Measurements from ENCODE around the gene ALDH4A1. TPM values are rescaled to one million over a fixed set of nuclear protein-coding genes. Genes with fewer than 3 reads are reported as not detected.

The ALDH4A1 gene
- 10 to 100 TPM in 1 of 2 donors, 1 to 10 TPM in 1; 9.6 to 24.2 TPM for total RNA-seq

- peak; percentile 95 for ATAC-seq (ENCODE audit: insufficient number of reproducible peaks, low FRiP score, low read depth)
- Histone ChIP-seq H3K4me1 (ENCODE audit: control insufficient read depth in 1 of 2, low read depth in 2 of 2) (peaks cover 14 to 24% of the 10 kb centered on the region in 2 donors), H3K4me3 (peak within 1 kb of the TSS; percentile 77), H3K27ac (peak within 1 kb of the TSS; percentile 79 to 96), H3K9me3 (no peaks in the 10 kb centered on the region), H3K27me3 (replicated peaks; ENCODE audit: insufficient read depth) (no peaks in the 10 kb centered on the region), H3K36me3 (no peaks in the 10 kb centered on the region)
- no peak for TF ChIP-seq CTCF (IDR thresholded peaks at IDR 0.05)
- DNase-seq (ENCODE audit: low spot score), result peak; percentile 93
Observed at GRCh38 chr1:18902523-18903290, at the start of gene ALDH4A1. Gene ALDH4A1, minus strand, starts transcription at chr1:18902555. Its CDS starts 32 bp downstream, at chr1:18902523.

- Histone ChIP-seq H3K4me1 (ENCODE audit: control insufficient read depth in 1 of 2, low read depth in 2 of 2) (peaks cover 52 to 82% of the 10 kb centered on the region in 2 donors), H3K27ac (peak overlapping the region; percentile 88 to 97), H3K4me3 (peak overlapping the region; percentile 70), H3K36me3 (no peaks in the 10 kb centered on the region), H3K27me3 (replicated peaks; ENCODE audit: insufficient read depth) (no peaks in the 10 kb centered on the region), H3K9me3 (no peaks in the 10 kb centered on the region)
- ATAC-seq (ENCODE audit: insufficient number of reproducible peaks, low FRiP score, low read depth) (no peak), DNase-seq (ENCODE audit: low spot score) (no peak)
- TF ChIP-seq CTCF (IDR thresholded peaks at IDR 0.05), result no peak
Observed at GRCh38 chr1:18951818-18952391, 49.5 kb upstream of the ALDH4A1 start.

- ATAC-seq (ENCODE audit: insufficient number of reproducible peaks, low FRiP score, low read depth) (no peak), DNase-seq (ENCODE audit: low spot score) (no peak)
- no peaks in the 10 kb centered on the region for H3K27me3 ChIP-seq (replicated peaks; ENCODE audit: insufficient read depth)
- H3K4me3 ChIP-seq, result peak overlapping the region; percentile 70
- no peak for TF ChIP-seq CTCF (IDR thresholded peaks at IDR 0.05)
- no peaks in the 10 kb centered on the region for H3K9me3 ChIP-seq
- H3K27ac ChIP-seq, result peak overlapping the region; percentile 88 to 97
- no peaks in the 10 kb centered on the region for H3K36me3 ChIP-seq
- peaks cover 54 to 86% of the 10 kb centered on the region in 2 donors for H3K4me1 ChIP-seq (ENCODE audit: control insufficient read depth in 1 of 2, low read depth in 2 of 2)
Observed at GRCh38 chr1:18951416-18951815, 49.1 kb upstream of the ALDH4A1 start.

- TF ChIP-seq CTCF (IDR thresholded peaks at IDR 0.05), result no peak
- Histone ChIP-seq H3K36me3 (no peaks in the 10 kb centered on the region), H3K4me1 (ENCODE audit: control insufficient read depth in 1 of 2, low read depth in 2 of 2) (peaks cover 54 to 94% of the 10 kb centered on the region in 2 donors), H3K9me3 (no peaks in the 10 kb centered on the region), H3K27ac (peak overlapping the region; percentile 88 to 97), H3K27me3 (replicated peaks; ENCODE audit: insufficient read depth) (no peaks in the 10 kb centered on the region), H3K4me3 (peak overlapping the region; percentile 70)
- DNase-seq (ENCODE audit: low spot score), result peak; percentile 66
- no peak for ATAC-seq (ENCODE audit: insufficient number of reproducible peaks, low FRiP score, low read depth)
Observed at GRCh38 chr1:18950401-18951026, 48.2 kb upstream of the ALDH4A1 start.
